MM.1S (cell line): ENCODE results near the gene KANK2.

Experiments
- DNase-seq: peaks from one replicate; pipeline ENCODE4 v3.0.0-alpha.2; 2015
- H2AFZ ChIP-seq: fragments of 300-600 bp; sonication (generic); 2 replicates; pipeline ENCODE4 v1.6.0; 2016; ENCODE audit warnings: antibody characterized with exemption, low read length
- H3F3A ChIP-seq: fragments of 300-600 bp; sonication (generic); 2 replicates; pipeline ENCODE4 v1.6.1; 2016; ENCODE audit warnings: mild to moderate bottlenecking, antibody characterized with exemption, low read length, moderate library complexity, mixed read lengths; ENCODE audit not compliant: insufficient read depth
- H3K27ac ChIP-seq: fragments of 300-600 bp; sonication (generic); 2 replicates; pipeline ENCODE4 v1.5.1; 2016; ENCODE audit warnings: mild to moderate bottlenecking, low read length
- H3K27me3 ChIP-seq: fragments of 300-600 bp; sonication (generic); replicated peaks from 2 replicates; pipeline ENCODE4 v1.6.0; 2016; ENCODE audit warnings: low read length; ENCODE audit not compliant: insufficient read depth
- H3K36me3 ChIP-seq: fragments of 300-600 bp; sonication (generic); replicated peaks from 2 replicates; pipeline ENCODE4 v1.6.1; 2016; ENCODE audit warnings: mild to moderate bottlenecking, low read length, mixed read lengths; ENCODE audit not compliant: insufficient read depth
- H3K4me1 ChIP-seq: fragments of 300-600 bp; sonication (generic); 2 replicates; pipeline ENCODE4 v1.6.1; 2016; ENCODE audit warnings: low read length, mixed read lengths
- H3K4me2 ChIP-seq: fragments of 300-600 bp; sonication (generic); 2 replicates; pipeline ENCODE4 v1.6.0; 2016; ENCODE audit warnings: low read depth, low read length
- H3K4me3 ChIP-seq: fragments of 300-600 bp; sonication (generic); 2 replicates; pipeline ENCODE4 v1.5.1; 2016; ENCODE audit warnings: low read length, mixed read lengths
- H3K79me2 ChIP-seq: fragments of 300-600 bp; sonication (generic); 2 replicates; pipeline ENCODE4 v1.6.1; 2016; ENCODE audit warnings: mixed run types, low read length, mixed read lengths
- H3K9ac ChIP-seq: fragments of 300-600 bp; sonication (generic); 2 replicates; pipeline ENCODE4 v1.6.1; 2016; ENCODE audit warnings: low read length, mixed read lengths
- H3K9me2 ChIP-seq: fragments of 300-600 bp; sonication (generic); replicated peaks from 2 replicates; pipeline ENCODE4 v1.6.1; 2016; ENCODE audit warnings: mild to moderate bottlenecking, low read length, mixed read lengths; ENCODE audit not compliant: insufficient read depth
- H3K9me3 ChIP-seq: fragments of 300-600 bp; sonication (generic); replicated peaks from 2 replicates; pipeline ENCODE4 v1.6.1; 2016; ENCODE audit warnings: mild to moderate bottlenecking, low read length, mixed read lengths; ENCODE audit not compliant: insufficient read depth
- H4K20me1 ChIP-seq: fragments of 300-600 bp; sonication (generic); 2 replicates; pipeline ENCODE4 v1.6.1; 2016; ENCODE audit warnings: mild to moderate bottlenecking, low read length, moderate library complexity, mixed read lengths; ENCODE audit not compliant: insufficient read depth
- EZH2 ChIP-seq: fragments of 300-600 bp; sonication (generic); optimal IDR thresholded peaks from 2 replicates; pipeline ENCODE3; 2017; ENCODE audit warnings: low read depth, mild to moderate bottlenecking, antibody characterized with exemption, low read length, mixed read lengths
- EZH2phosphoT487 ChIP-seq: fragments of 300-600 bp; sonication (generic); IDR thresholded peaks from 2 replicates; pipeline ENCODE4 v1.6.1; 2018; ENCODE audit warnings: antibody characterized with exemption, low read length
- TF ChIP-seq, protein P1 (sequence below): fragments of 300-600 bp; sonication (generic); IDR thresholded peaks from 2 replicates; pipeline ENCODE4 v1.5.1; 2016; ENCODE audit warnings: antibody characterized with exemption, low read length, mixed read lengths

The KANK2 gene

GRCh38 chr19:11200931-11201330 lies 3.6 kb upstream of the KANK2 start:
- Histone ChIP-seq H3K4me1 (0 out of 2 replicates have a peak, but pooled peaks cover 3% of the 10 kb centered on the region), H3K36me3 (no peaks in the 10 kb centered on the region), H3K27me3 (no peaks in the 10 kb centered on the region), H4K20me1 (no peaks in the 10 kb centered on the region), H3K4me2 (no peak overlapping the region), H3K79me2 (0 out of 2 replicates have a peak, but pooled peaks cover 3% of the 10 kb centered on the region), H3K9me3 (no peaks in the 10 kb centered on the region), H3K4me3 (no peak overlapping the region), H3F3A (peaks cover 10% of the 10 kb centered on the region), H3K9ac (no peak overlapping the region), H3K9me2 (no peaks in the 10 kb centered on the region), H2AFZ (no peak overlapping the region), H3K27ac (no peak overlapping the region)
- DNase-seq = no peak
- TF ChIP-seq EZH2 = no peak
- TF ChIP-seq EZH2phosphoT487 = no peak
- TF ChIP-seq, protein P1, sequence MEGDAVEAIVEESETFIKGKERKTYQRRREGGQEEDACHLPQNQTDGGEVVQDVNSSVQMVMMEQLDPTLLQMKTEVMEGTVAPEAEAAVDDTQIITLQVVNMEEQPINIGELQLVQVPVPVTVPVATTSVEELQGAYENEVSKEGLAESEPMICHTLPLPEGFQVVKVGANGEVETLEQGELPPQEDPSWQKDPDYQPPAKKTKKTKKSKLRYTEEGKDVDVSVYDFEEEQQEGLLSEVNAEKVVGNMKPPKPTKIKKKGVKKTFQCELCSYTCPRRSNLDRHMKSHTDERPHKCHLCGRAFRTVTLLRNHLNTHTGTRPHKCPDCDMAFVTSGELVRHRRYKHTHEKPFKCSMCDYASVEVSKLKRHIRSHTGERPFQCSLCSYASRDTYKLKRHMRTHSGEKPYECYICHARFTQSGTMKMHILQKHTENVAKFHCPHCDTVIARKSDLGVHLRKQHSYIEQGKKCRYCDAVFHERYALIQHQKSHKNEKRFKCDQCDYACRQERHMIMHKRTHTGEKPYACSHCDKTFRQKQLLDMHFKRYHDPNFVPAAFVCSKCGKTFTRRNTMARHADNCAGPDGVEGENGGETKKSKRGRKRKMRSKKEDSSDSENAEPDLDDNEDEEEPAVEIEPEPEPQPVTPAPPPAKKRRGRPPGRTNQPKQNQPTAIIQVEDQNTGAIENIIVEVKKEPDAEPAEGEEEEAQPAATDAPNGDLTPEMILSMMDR = no peak

DNA sequence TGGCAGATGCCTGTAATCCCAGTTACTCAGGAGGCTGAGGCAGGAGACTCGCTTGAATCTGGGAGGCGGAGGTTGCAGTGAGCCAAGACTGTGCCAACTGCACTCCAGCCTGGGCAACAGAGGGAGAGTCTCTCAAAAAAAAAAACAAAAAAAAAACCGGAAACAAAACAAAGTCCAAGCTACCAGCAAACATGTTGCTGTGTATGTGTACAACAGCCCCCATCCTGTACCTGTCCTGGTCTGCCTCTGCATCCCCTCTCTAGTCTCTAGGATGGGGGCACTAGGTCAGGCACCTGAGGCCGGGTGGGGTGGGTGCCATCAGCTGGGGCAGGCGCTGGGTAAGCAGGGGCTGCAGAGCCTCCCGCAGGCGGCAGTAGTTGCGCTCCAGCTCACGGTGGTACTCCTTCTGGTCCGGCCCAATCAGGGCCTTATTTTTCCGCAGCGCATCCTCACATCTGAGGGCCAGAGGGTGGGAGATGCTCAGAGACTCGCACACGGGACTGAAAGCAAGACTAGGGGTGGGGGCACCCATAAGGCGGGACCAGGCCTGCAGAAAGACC lies 2.8 kb upstream of the KANK2 start:
- H3K4me3 ChIP-seq = no peak overlapping the region

GRCh38 chr19:11199517-11199916 lies 2.2 kb upstream of the KANK2 start:
- Histone ChIP-seq H3K9me2 (no peaks in the 10 kb centered on the region), H3K4me1 (0 out of 2 replicates have a peak, but pooled peaks cover 3% of the 10 kb centered on the region), H3K27ac (no peak overlapping the region)

More for the DNA sequence above, 2.8 kb upstream of the KANK2 start:
- TF ChIP-seq EZH2phosphoT487 = no peak
- TF ChIP-seq, protein P1 = no peak
- 0 out of 2 replicates have a peak, but pooled peaks cover 3% of the 10 kb centered on the region for H3K4me1 ChIP-seq
- H3K9me3 ChIP-seq = no peaks in the 10 kb centered on the region
- H2AFZ ChIP-seq = no peak overlapping the region
- DNase-seq = no peak
- no peaks in the 10 kb centered on the region for H4K20me1 ChIP-seq
- H3F3A ChIP-seq = peaks cover 5% of the 10 kb centered on the region; the same call in 1 of the 2 replicates
- no peaks in the 10 kb centered on the region for H3K9me2 ChIP-seq
- no peak overlapping the region for H3K4me2 ChIP-seq
- no peaks in the 10 kb centered on the region for H3K36me3 ChIP-seq
- no peak overlapping the region for H3K27ac ChIP-seq
- 0 out of 2 replicates have a peak, but pooled peaks cover 3% of the 10 kb centered on the region for H3K79me2 ChIP-seq
- H3K27me3 ChIP-seq = no peaks in the 10 kb centered on the region
- no peak overlapping the region for H3K9ac ChIP-seq

More at GRCh38 chr19:11199517-11199916, 2.2 kb upstream of the KANK2 start:
- Histone ChIP-seq H3K4me2 (no peak overlapping the region), H2AFZ (no peak overlapping the region), H3K27me3 (no peaks in the 10 kb centered on the region), H3K36me3 (no peaks in the 10 kb centered on the region), H3K4me3 (no peak overlapping the region), H3K9ac (no peak overlapping the region), H3F3A (peaks cover 5% of the 10 kb centered on the region; the same call in 1 of the 2 replicates), H3K79me2 (0 out of 2 replicates have a peak, but pooled peaks cover 3% of the 10 kb centered on the region), H3K9me3 (no peaks in the 10 kb centered on the region), H4K20me1 (no peaks in the 10 kb centered on the region)
- TF ChIP-seq, protein P1 = no peak
- no peak for TF ChIP-seq EZH2phosphoT487
- no peak for TF ChIP-seq EZH2
- DNase-seq = no peak
